H9 (cell line): ENCODE data around the gene RFNG. TPM values are rescaled to one million over a fixed set of nuclear protein-coding genes. Genes with fewer than 3 reads are reported as not detected.
A peak's percentile ranks its signal among the peaks of the same experiment; 100 is the strongest.

Experiments
- DNase-seq: peaks from one replicate; pipeline ENCODE4 v3.0.0-alpha.2; 2017
- H2AFZ ChIP-seq: one replicate; pipeline ENCODE4 v1.6.1; 2013; ENCODE audit warnings: mild to moderate bottlenecking, low read length, control low read depth, moderate library complexity
- H2AK5ac ChIP-seq: 2 replicates; pipeline ENCODE4 v1.6.1; 2013; ENCODE audit warnings: low read length, control low read depth, mixed read lengths; ENCODE audit not compliant: insufficient read length
- H2BK120ac ChIP-seq: one replicate; pipeline ENCODE4 v1.6.1; 2013; ENCODE audit warnings: low read depth, mild to moderate bottlenecking, low read length, control low read depth, inconsistent platforms; ENCODE audit not compliant: poor library complexity, severe bottlenecking
- H2BK12ac ChIP-seq: 2 replicates; pipeline ENCODE4 v1.6.1; 2013; ENCODE audit warnings: low read length, control low read depth, mixed read lengths, low read depth; ENCODE audit not compliant: insufficient read length
- H2BK15ac ChIP-seq: 2 replicates; pipeline ENCODE4 v1.6.1; 2013; ENCODE audit warnings: low read depth, low read length, control low read depth
- H2BK20ac ChIP-seq: one replicate; pipeline ENCODE4 v1.6.1; 2013; ENCODE audit warnings: low read depth, mild to moderate bottlenecking, low read length, control low read depth, inconsistent platforms; ENCODE audit not compliant: poor library complexity, severe bottlenecking
- H2BK5ac ChIP-seq: 2 replicates; pipeline ENCODE4 v1.6.1; 2013; ENCODE audit warnings: low read length, control low read depth, mixed read lengths; ENCODE audit not compliant: insufficient read length
- H3K14ac ChIP-seq: 2 replicates; pipeline ENCODE4 v1.6.1; 2013; ENCODE audit warnings: low read length, control low read depth; ENCODE audit not compliant: insufficient read depth
- H3K18ac ChIP-seq: 2 replicates; pipeline ENCODE4 v1.6.1; 2013; ENCODE audit warnings: low read depth, mild to moderate bottlenecking, mixed read lengths, low read length, control low read depth; ENCODE audit not compliant: insufficient read length
- H3K23ac ChIP-seq: 2 replicates; pipeline ENCODE4 v1.6.1; 2013; ENCODE audit warnings: low read length, control low read depth, mixed read lengths, low read depth; ENCODE audit not compliant: insufficient read length
- H3K23me2 ChIP-seq: 2 replicates; pipeline ENCODE4 v1.6.1; 2013; ENCODE audit warnings: low read depth, mild to moderate bottlenecking, mixed read lengths, low read length, control low read depth; ENCODE audit not compliant: insufficient read length, poor library complexity, severe bottlenecking
- H3K27ac ChIP-seq: 2 replicates; pipeline ENCODE4 v1.5.1; 2013; ENCODE audit warnings: low read length, control low read depth, mixed read lengths, low read depth; ENCODE audit not compliant: insufficient read length
- H3K27me3 ChIP-seq: 2 replicates; pipeline ENCODE4 v1.6.1; 2013; ENCODE audit warnings: low read length, control low read depth, inconsistent platforms; ENCODE audit not compliant: insufficient read depth
- H3K4ac ChIP-seq: 2 replicates; pipeline ENCODE4 v1.6.1; 2013; ENCODE audit warnings: low read depth, mild to moderate bottlenecking, control low read depth, inconsistent platforms, low read length, moderate library complexity
- H3K4me1 ChIP-seq: 2 replicates; pipeline ENCODE4 v1.6.1; 2013; ENCODE audit warnings: low read length, control low read depth, inconsistent platforms; ENCODE audit not compliant: insufficient read depth
- H3K4me2 ChIP-seq: 2 replicates; pipeline ENCODE4 v1.6.1; 2013; ENCODE audit warnings: low read length, control low read depth, mixed read lengths; ENCODE audit not compliant: insufficient read length, insufficient read depth
- H3K56ac ChIP-seq: 2 replicates; pipeline ENCODE4 v1.6.1; 2013; ENCODE audit warnings: low read depth, mild to moderate bottlenecking, mixed read lengths, low read length, control low read depth; ENCODE audit not compliant: insufficient read length
- H3K79me1 ChIP-seq: 2 replicates; pipeline ENCODE4 v1.6.1; 2013; ENCODE audit warnings: low read depth, mild to moderate bottlenecking, moderate library complexity, low read length, control low read depth, inconsistent platforms; ENCODE audit not compliant: insufficient read depth, poor library complexity, severe bottlenecking
- H3K79me2 ChIP-seq: 2 replicates; pipeline ENCODE4 v1.6.1; 2013; ENCODE audit warnings: low read length, control low read depth, inconsistent platforms; ENCODE audit not compliant: insufficient read depth
- H3K9ac ChIP-seq: 2 replicates; pipeline ENCODE4 v1.6.1; 2013; ENCODE audit warnings: low read length, control low read depth, mixed read lengths; ENCODE audit not compliant: insufficient read length; ENCODE audit errors: extremely low read depth
- H3K9me3 ChIP-seq: one replicate; pipeline ENCODE4 v1.6.1; 2013; ENCODE audit warnings: low read depth, low read length, inconsistent platforms; ENCODE audit not compliant: control insufficient read depth
- H3T11ph ChIP-seq: one replicate; pipeline ENCODE4 v1.6.1; 2013; ENCODE audit warnings: mild to moderate bottlenecking, low read length, control low read depth, inconsistent platforms
- H4K20me1 ChIP-seq: one replicate; pipeline ENCODE4 v1.6.1; 2013; ENCODE audit not compliant: control insufficient read depth, insufficient read length, insufficient read depth
- H4K5ac ChIP-seq: 2 replicates; pipeline ENCODE4 v1.6.1; 2013; ENCODE audit warnings: low read depth, mild to moderate bottlenecking, mixed read lengths, low read length, control low read depth; ENCODE audit not compliant: insufficient read length
- H4K8ac ChIP-seq: replicated peaks from 2 replicates; pipeline ENCODE4 v1.6.1; 2013; ENCODE audit warnings: low read length, control low read depth, mixed read lengths, low read depth; ENCODE audit not compliant: insufficient read length
- H4K91ac ChIP-seq: 2 replicates; pipeline ENCODE4 v1.6.1; 2013; ENCODE audit warnings: low read depth, mild to moderate bottlenecking, moderate library complexity, mixed read lengths, low read length, control low read depth; ENCODE audit not compliant: insufficient read length
- H3K27ac Mint-ChIP-seq, 3 experiments: 2 replicates in 2 of 3; 3 replicates in 1 of 3; pipeline ENCODE4 v1.8.0; 2020 to 2021; ENCODE audit warnings: mixed read lengths in 3 of 3, mild to moderate bottlenecking in 1 of 3, moderate library complexity in 1 of 3
- H3K27me3 Mint-ChIP-seq: 2 replicates; pipeline ENCODE4 v1.8.0; 2021; ENCODE audit warnings: low read depth, mild to moderate bottlenecking, moderate library complexity, mixed read lengths
- H3K36me3 Mint-ChIP-seq, 3 experiments: 2 replicates in 2 of 3; 3 replicates in 1 of 3; pipeline ENCODE4 v1.8.0; 2020 to 2021; ENCODE audit warnings: low read depth in 3 of 3, mixed read lengths in 3 of 3; ENCODE audit not compliant: insufficient read depth in 1 of 3
- H3K4me1 Mint-ChIP-seq, 2 experiments: 2 replicates each; pipeline ENCODE4 v1.8.0; 2020; ENCODE audit warnings: mixed read lengths in 2 of 2
- H3K4me3 Mint-ChIP-seq, 2 experiments: 2 replicates in 1 of 2; 3 replicates in 1 of 2; pipeline ENCODE4 v1.8.0; 2020 to 2021; ENCODE audit warnings: mild to moderate bottlenecking in 2 of 2, mixed read lengths in 2 of 2, moderate library complexity in 1 of 2
- H3K9me3 Mint-ChIP-seq, 2 experiments: 2 replicates in 1 of 2; 3 replicates in 1 of 2; pipeline ENCODE4 v1.8.0; 2020; ENCODE audit warnings: mild to moderate bottlenecking in 2 of 2, mixed read lengths in 2 of 2, moderate library complexity in 1 of 2
- whole genome bisulfite sequencing: extraction: QIAGEN DNeasy Blood & Tissue Kit; methylation state at CpG from one replicate; pipeline ENCODE4 v1.1.7; 2013; ENCODE audit warnings: missing lambda C conversion rate, low lambda C conversion rate, mixed read lengths; ENCODE audit not compliant: insufficient read length; ENCODE audit errors: extremely low coverage; 5-methylcytosine and 5-hydroxymethylcytosine counted together
- total RNA-seq: library from RNA; stranded (reverse); gene quantifications from 2 replicates; pipeline ENCODE4 v1.2.1, GENCODE V29; 2021
- TF ChIP-seq, protein P1 (sequence below): fragments of 200-600 bp; sonication (generic); conservative IDR thresholded peaks from 3 replicates; pipeline ENCODE4 v1.8.0; 2021; ENCODE audit warnings: antibody characterized with exemption, mild to moderate bottlenecking

Gene RFNG
- total RNA-seq, 1 experiment from 2014 or later, result 34.0 TPM

GRCh38 chr17:82041144-82041814 lies 10.3 kb downstream of the RFNG start:
- Mint-ChIP-seq H3K4me3 (no peak overlapping the region; a peak in 1 of 5 replicates), H3K27ac (peak overlapping the region in 1 of 3 experiments; percentile 55; a peak in 1 of 7 replicates), H3K36me3 (peaks cover 0 to 2% (median 0%) of the 10 kb centered on the region in 3 experiments; a peak in 3 of 7 replicates), H3K4me1 (peaks cover 25 to 29% of the 10 kb centered on the region in 2 experiments), H3K27me3 (peaks cover 12% of the 10 kb centered on the region), H3K9me3 (no peaks in the 10 kb centered on the region; a peak in 2 of 5 replicates)
- no peaks in the 10 kb centered on the region; the same call in 1 of the 2 replicates for H3K4me1 ChIP-seq
- H2BK12ac ChIP-seq, result no peak overlapping the region
- no peak overlapping the region for H3K4me2 ChIP-seq
- H4K91ac ChIP-seq, result no peak overlapping the region
- H3K9me3 ChIP-seq, result no peaks in the 10 kb centered on the region
- H3K79me2 ChIP-seq, result no peaks in the 10 kb centered on the region
- H3K14ac ChIP-seq, result no peak overlapping the region
- no peak overlapping the region for H3K23ac ChIP-seq
- TF ChIP-seq, protein P1, sequence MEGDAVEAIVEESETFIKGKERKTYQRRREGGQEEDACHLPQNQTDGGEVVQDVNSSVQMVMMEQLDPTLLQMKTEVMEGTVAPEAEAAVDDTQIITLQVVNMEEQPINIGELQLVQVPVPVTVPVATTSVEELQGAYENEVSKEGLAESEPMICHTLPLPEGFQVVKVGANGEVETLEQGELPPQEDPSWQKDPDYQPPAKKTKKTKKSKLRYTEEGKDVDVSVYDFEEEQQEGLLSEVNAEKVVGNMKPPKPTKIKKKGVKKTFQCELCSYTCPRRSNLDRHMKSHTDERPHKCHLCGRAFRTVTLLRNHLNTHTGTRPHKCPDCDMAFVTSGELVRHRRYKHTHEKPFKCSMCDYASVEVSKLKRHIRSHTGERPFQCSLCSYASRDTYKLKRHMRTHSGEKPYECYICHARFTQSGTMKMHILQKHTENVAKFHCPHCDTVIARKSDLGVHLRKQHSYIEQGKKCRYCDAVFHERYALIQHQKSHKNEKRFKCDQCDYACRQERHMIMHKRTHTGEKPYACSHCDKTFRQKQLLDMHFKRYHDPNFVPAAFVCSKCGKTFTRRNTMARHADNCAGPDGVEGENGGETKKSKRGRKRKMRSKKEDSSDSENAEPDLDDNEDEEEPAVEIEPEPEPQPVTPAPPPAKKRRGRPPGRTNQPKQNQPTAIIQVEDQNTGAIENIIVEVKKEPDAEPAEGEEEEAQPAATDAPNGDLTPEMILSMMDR, result no peak
- no peak overlapping the region for H4K8ac ChIP-seq
- no peak overlapping the region for H3K56ac ChIP-seq
- WGBS, result no CpG with 5 or more reads among the region's 17 CpGs
- no peak overlapping the region for H4K5ac ChIP-seq
- no peaks in the 10 kb centered on the region for H4K20me1 ChIP-seq
- no peak overlapping the region for H3K4ac ChIP-seq
- H2AK5ac ChIP-seq, result no peak overlapping the region
- H3K18ac ChIP-seq, result no peak overlapping the region
- H3K27ac ChIP-seq, result no peak overlapping the region
- H2BK15ac ChIP-seq, result no peak overlapping the region
- no peak overlapping the region for H2AFZ ChIP-seq
- no peak overlapping the region for H2BK5ac ChIP-seq
- no peak overlapping the region for H2BK120ac ChIP-seq
- DNase-seq, result no peak
- no peak overlapping the region for H3T11ph ChIP-seq
- H2BK20ac ChIP-seq, result no peak overlapping the region
- H3K9ac ChIP-seq, result no peak overlapping the region
- H3K27me3 ChIP-seq, result no peaks in the 10 kb centered on the region
- no peaks in the 10 kb centered on the region for H3K79me1 ChIP-seq
- H3K23me2 ChIP-seq, result no peaks in the 10 kb centered on the region
